ENCODE data around the gene SYNDIG1L.

The SYNDIG1L gene

DNA sequence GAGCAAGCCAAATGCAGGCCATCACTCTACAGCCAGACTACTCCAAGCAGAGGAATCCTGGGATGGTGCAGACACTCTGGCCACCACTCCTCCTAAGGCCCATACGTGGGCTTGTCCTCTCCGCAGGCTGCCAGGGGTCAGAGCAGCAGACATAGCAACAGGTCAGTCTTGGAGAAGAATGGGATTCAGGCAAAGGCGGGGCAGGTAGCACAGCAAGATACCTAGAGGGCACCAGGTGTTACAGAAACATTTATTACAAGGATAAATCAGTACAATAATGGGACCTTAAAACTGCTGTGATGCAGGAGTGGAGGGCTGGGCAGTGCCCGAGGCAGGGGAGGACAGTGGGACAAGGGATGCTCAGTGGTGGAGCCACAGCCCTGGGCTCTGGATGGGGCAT is 20.3 kb downstream of the SYNDIG1L start:
- H2AFZ ChIP-seq (ENCODE audit: low read depth), result no peak overlapping the region
- H3K4me3 ChIP-seq (IDR thresholded peaks at IDR 0.05; ENCODE audit: insufficient read depth, low read depth, low read length), result no peak overlapping the region
- no peak overlapping the region for H3K9ac ChIP-seq
- H3K4me1 ChIP-seq (ENCODE audit: low read depth, poor library complexity, severe bottlenecking), result peaks cover 26% of the 10 kb centered on the region
- no peaks in the 10 kb centered on the region for H4K20me1 ChIP-seq (ENCODE audit: insufficient read depth)
- H3K79me2 ChIP-seq (ENCODE audit: insufficient read depth, low read depth), result no peaks in the 10 kb centered on the region
- no peaks in the 10 kb centered on the region for H3K36me3 ChIP-seq (ENCODE audit: insufficient read depth)
- no peaks in the 10 kb centered on the region for H3K27me3 ChIP-seq (ENCODE audit: insufficient read depth, low read depth)
- no peak overlapping the region for H3K4me2 ChIP-seq
- H3K27ac ChIP-seq, result no peak overlapping the region
- TF ChIP-seq, protein P1, sequence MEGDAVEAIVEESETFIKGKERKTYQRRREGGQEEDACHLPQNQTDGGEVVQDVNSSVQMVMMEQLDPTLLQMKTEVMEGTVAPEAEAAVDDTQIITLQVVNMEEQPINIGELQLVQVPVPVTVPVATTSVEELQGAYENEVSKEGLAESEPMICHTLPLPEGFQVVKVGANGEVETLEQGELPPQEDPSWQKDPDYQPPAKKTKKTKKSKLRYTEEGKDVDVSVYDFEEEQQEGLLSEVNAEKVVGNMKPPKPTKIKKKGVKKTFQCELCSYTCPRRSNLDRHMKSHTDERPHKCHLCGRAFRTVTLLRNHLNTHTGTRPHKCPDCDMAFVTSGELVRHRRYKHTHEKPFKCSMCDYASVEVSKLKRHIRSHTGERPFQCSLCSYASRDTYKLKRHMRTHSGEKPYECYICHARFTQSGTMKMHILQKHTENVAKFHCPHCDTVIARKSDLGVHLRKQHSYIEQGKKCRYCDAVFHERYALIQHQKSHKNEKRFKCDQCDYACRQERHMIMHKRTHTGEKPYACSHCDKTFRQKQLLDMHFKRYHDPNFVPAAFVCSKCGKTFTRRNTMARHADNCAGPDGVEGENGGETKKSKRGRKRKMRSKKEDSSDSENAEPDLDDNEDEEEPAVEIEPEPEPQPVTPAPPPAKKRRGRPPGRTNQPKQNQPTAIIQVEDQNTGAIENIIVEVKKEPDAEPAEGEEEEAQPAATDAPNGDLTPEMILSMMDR (conservative IDR thresholded peaks at IDR 0.05; ENCODE audit: low read depth, low read length), result no peak

- Histone ChIP-seq H3K36me3 (ENCODE audit: insufficient read depth) (no peaks in the 10 kb centered on the region), H3K27ac (no peak overlapping the region), H3K27me3 (ENCODE audit: insufficient read depth, low read depth) (no peaks in the 10 kb centered on the region), H3K9ac (no peak overlapping the region), H3K79me2 (ENCODE audit: insufficient read depth, low read depth) (no peaks in the 10 kb centered on the region), H3K4me1 (ENCODE audit: low read depth, poor library complexity, severe bottlenecking) (peaks cover 26% of the 10 kb centered on the region), H4K20me1 (ENCODE audit: insufficient read depth) (no peaks in the 10 kb centered on the region), H3K4me2 (no peak overlapping the region), H2AFZ (ENCODE audit: low read depth) (no peak overlapping the region), H3K4me3 (IDR thresholded peaks at IDR 0.05; ENCODE audit: insufficient read depth, low read depth, low read length) (no peak overlapping the region)
- TF ChIP-seq, protein P1 (conservative IDR thresholded peaks at IDR 0.05; ENCODE audit: low read depth, low read length), result no peak
Measured at GRCh38 chr14:74404435-74404834, 21.6 kb downstream of the SYNDIG1L start.

DNA sequence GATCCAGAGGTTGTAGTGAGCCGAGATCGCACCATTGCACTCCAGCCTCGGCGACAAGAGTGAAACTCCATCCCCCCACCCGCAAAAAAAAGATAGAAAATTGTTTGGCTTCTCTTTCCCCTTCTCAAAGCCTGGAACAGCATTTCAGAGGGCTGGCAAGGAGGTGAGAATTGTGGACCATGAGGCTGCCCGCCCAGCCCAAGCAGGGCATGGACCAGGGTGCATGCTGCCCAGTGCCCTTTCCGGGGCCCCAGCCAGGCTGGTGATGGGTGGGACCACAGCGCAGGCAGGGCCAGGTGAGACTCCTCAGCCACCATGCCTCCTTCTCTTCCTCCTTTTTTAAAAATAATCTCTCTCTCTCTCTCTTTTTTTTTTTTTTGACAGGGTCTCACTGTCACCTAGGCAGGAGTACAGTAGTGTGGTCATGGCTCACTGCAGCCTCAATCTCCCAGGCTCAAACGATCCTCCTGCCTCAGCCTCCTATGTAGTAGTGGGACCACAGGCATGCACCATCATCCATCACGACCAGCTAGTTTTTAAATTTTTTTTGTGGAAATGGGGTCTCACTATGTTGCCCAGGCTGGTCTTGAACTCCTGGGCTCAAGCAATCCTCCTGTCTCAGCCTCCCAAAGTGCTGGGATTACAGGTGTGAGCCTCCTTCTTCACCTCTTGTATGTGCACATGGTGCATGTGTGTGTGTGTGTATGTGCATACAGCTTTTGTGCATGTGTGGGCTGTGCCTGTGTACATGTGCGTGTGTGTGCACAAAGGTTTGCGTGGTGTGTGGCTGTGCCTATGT is 22.2 kb downstream of the SYNDIG1L start:
- Histone ChIP-seq H3K27ac (no peak overlapping the region), H3K9ac (no peak overlapping the region), H3K4me2 (peak overlapping the region; percentile 86; the same call in 1 of the 2 replicates), H3K4me3 (IDR thresholded peaks at IDR 0.05; ENCODE audit: insufficient read depth, low read depth, low read length) (no peak overlapping the region), H3K27me3 (ENCODE audit: insufficient read depth, low read depth) (no peaks in the 10 kb centered on the region), H4K20me1 (ENCODE audit: insufficient read depth) (no peaks in the 10 kb centered on the region), H3K4me1 (ENCODE audit: low read depth, poor library complexity, severe bottlenecking) (peaks cover 26% of the 10 kb centered on the region), H3K79me2 (ENCODE audit: insufficient read depth, low read depth) (no peaks in the 10 kb centered on the region), H2AFZ (ENCODE audit: low read depth) (no peak overlapping the region), H3K36me3 (ENCODE audit: insufficient read depth) (no peaks in the 10 kb centered on the region)
- TF ChIP-seq, protein P1 (conservative IDR thresholded peaks at IDR 0.05; ENCODE audit: low read depth, low read length), result no peak

- Histone ChIP-seq H3K4me2 (peak overlapping the region; percentile 86), H3K4me1 (ENCODE audit: low read depth, poor library complexity, severe bottlenecking) (peaks cover 26% of the 10 kb centered on the region), H3K27ac (peak overlapping the region; percentile 77), H4K20me1 (ENCODE audit: insufficient read depth) (no peaks in the 10 kb centered on the region), H3K36me3 (ENCODE audit: insufficient read depth) (no peaks in the 10 kb centered on the region), H2AFZ (ENCODE audit: low read depth) (peak overlapping the region; percentile 85), H3K4me3 (IDR thresholded peaks at IDR 0.05; ENCODE audit: insufficient read depth, low read depth, low read length) (no peak overlapping the region), H3K27me3 (ENCODE audit: insufficient read depth, low read depth) (no peaks in the 10 kb centered on the region), H3K79me2 (ENCODE audit: insufficient read depth, low read depth) (no peaks in the 10 kb centered on the region), H3K9ac (peak overlapping the region; percentile 56; the same call in 1 of the 2 replicates)
- TF ChIP-seq, protein P1 (conservative IDR thresholded peaks at IDR 0.05; ENCODE audit: low read depth, low read length), result no peak
Measured at GRCh38 chr14:74402401-74403251, 23.4 kb downstream of the SYNDIG1L start.

Data from KMS-11 (cell line).